H1 (cell line): ENCODE results near the gene ARNT2. TPM values are rescaled to one million over a fixed set of nuclear protein-coding genes. Genes with fewer than 3 reads are reported as not detected.

Source experiments
- CTCF ChIA-PET: fragments of 300-600 bp; sonication (Branson Sonifier 250); formaldehyde crosslinking; loops from one replicate; lab custom pipeline; 2021; ENCODE audit not compliant: partially characterized antibody; lab: Charles Lee
- POLR2A ChIA-PET: fragments of 300-600 bp; sonication (Branson Sonifier 250); formaldehyde crosslinking; loops from one replicate; lab custom pipeline; 2021; ENCODE audit warnings: inconsistent platforms; ENCODE audit not compliant: partially characterized antibody; lab: Charles Lee
- DNase-seq, 2 experiments: peaks; one replicate each; pipeline versions ENCODE4 v3.0.0 to v3.0.0-alpha.2; 2010 to 2022; ENCODE audit warnings: low spot score in 2 of 2, low read depth in 1 of 2, mixed read lengths in 1 of 2
- FAIRE-seq: peaks from 2 replicates; lab custom pipeline; 2011; peaks lifted over from hg19 to GRCh38; lab: Jason Lieb, UNC
- H2AFZ ChIP-seq: 2 replicates; pipeline ENCODE4 v1.8.1; 2012; ENCODE audit warnings: low read length, inconsistent platforms
- H2AK5ac ChIP-seq: 2 replicates; pipeline ENCODE4 v1.6.1; 2013; ENCODE audit warnings: low read depth, low read length
- H2BK120ac ChIP-seq: replicated peaks from 2 replicates; pipeline ENCODE3; 2013; ENCODE audit warnings: low read depth, low read length, inconsistent platforms
- H2BK12ac ChIP-seq: 2 replicates; pipeline ENCODE4 v1.6.1; 2013; ENCODE audit warnings: low read depth, low read length
- H2BK15ac ChIP-seq: 2 replicates; pipeline ENCODE4 v1.6.1; 2013; ENCODE audit warnings: low read length
- H2BK20ac ChIP-seq: 2 replicates; pipeline ENCODE4 v1.6.1; 2013; ENCODE audit warnings: low read length
- H2BK5ac ChIP-seq: 2 replicates; pipeline ENCODE4 v1.6.1; 2013; ENCODE audit warnings: low read depth, low read length
- H3K14ac ChIP-seq: 2 replicates; pipeline ENCODE4 v1.6.1; 2013; ENCODE audit warnings: inconsistent platforms; ENCODE audit not compliant: insufficient read length
- H3K18ac ChIP-seq: 2 replicates; pipeline ENCODE4 v1.6.1; 2013; ENCODE audit warnings: low read length; ENCODE audit errors: extremely low read depth
- H3K23ac ChIP-seq: 2 replicates; pipeline ENCODE4 v1.6.1; 2013; ENCODE audit warnings: inconsistent platforms; ENCODE audit not compliant: insufficient read length
- H3K23me2 ChIP-seq: 2 replicates; pipeline ENCODE4 v1.6.1; 2013; ENCODE audit warnings: low read depth, low read length
- H3K27ac ChIP-seq: 2 replicates; pipeline ENCODE4 v1.6.1; 2011; ENCODE audit warnings: low read depth, low read length, inconsistent platforms
- H3K27me3 ChIP-seq, 4 experiments: replicated peaks in 1 of 4; 1 replicate in 1 of 4; 2 replicates in 3 of 4; pipeline versions ENCODE4 v1.6.1 to v1.8.1; 2011 to 2013; ENCODE audit warnings: low read length in 3 of 4, mild to moderate bottlenecking in 3 of 4, inconsistent platforms in 2 of 4, mixed read lengths in 2 of 4, moderate library complexity in 1 of 4; ENCODE audit not compliant: control insufficient read depth in 3 of 4, insufficient read depth in 3 of 4; ENCODE audit errors: extremely low read depth in 1 of 4
- H3K36me3 ChIP-seq, 4 experiments: 2 replicates each; pipeline versions ENCODE4 v1.6.1 to v1.8.1; 2011 to 2013; ENCODE audit warnings: mild to moderate bottlenecking in 4 of 4, low read length in 3 of 4, moderate library complexity in 2 of 4, control low read depth in 1 of 4, inconsistent platforms in 1 of 4; ENCODE audit not compliant: insufficient read depth in 4 of 4, control insufficient read depth in 2 of 4
- H3K4ac ChIP-seq: replicated peaks from 2 replicates; pipeline ENCODE3; 2013; ENCODE audit warnings: low read length, low read depth, mixed read lengths, inconsistent platforms; ENCODE audit not compliant: insufficient read length
- H3K4me1 ChIP-seq, 4 experiments: replicated peaks in 1 of 4; 1 replicate in 1 of 4; 2 replicates in 3 of 4; pipeline versions ENCODE4 v1.6.1 to v1.8.1; 2011 to 2013; ENCODE audit warnings: low read length in 3 of 4, inconsistent platforms in 2 of 4, mixed read lengths in 1 of 4; ENCODE audit not compliant: insufficient read depth in 4 of 4, control insufficient read depth in 3 of 4
- H3K4me2 ChIP-seq, 2 experiments: 2 replicates each; pipeline versions ENCODE4 v1.6.1 to v1.8.1; 2011 to 2013; ENCODE audit warnings: low read depth in 2 of 2, low read length in 2 of 2, control low read depth in 1 of 2, inconsistent platforms in 1 of 2, mild to moderate bottlenecking in 1 of 2; ENCODE audit not compliant: insufficient read depth in 1 of 2
- H3K4me3 ChIP-seq, 4 experiments: fragments of 200-600, 300-600 bp in 1 of 4; sonication (generic), shearing (Covaris generic), sonication (Bioruptor Twin) in 1 of 4; 2 replicates each; pipeline versions ENCODE4 v1.5.1 to v1.8.1; 2011 to 2016; ENCODE audit warnings: low read length in 4 of 4, low read depth in 3 of 4, control low read depth in 2 of 4, inconsistent platforms in 2 of 4, mild to moderate bottlenecking in 2 of 4, mixed read lengths in 1 of 4, moderate library complexity in 1 of 4; ENCODE audit not compliant: insufficient read depth in 2 of 4; ENCODE audit errors: extremely low read depth in 1 of 4
- H3K56ac ChIP-seq: replicated peaks from 2 replicates; pipeline ENCODE3; 2013; ENCODE audit warnings: low read depth, mild to moderate bottlenecking, mixed read lengths, low read length, inconsistent platforms; ENCODE audit not compliant: insufficient read length
- H3K79me1 ChIP-seq: 2 replicates; pipeline ENCODE4 v1.6.1; 2013; ENCODE audit warnings: low read depth, low read length, control low read depth
- H3K79me2 ChIP-seq, 2 experiments: 2 replicates each; pipeline versions ENCODE4 v1.6.1 to v1.8.1; 2012 to 2013; ENCODE audit warnings: low read length in 2 of 2, mild to moderate bottlenecking in 2 of 2, inconsistent platforms in 1 of 2; ENCODE audit not compliant: insufficient read depth in 2 of 2, control insufficient read depth in 1 of 2
- H3K9ac ChIP-seq, 4 experiments: replicated peaks in 1 of 4; 1 replicate in 1 of 4; 2 replicates in 3 of 4; pipeline versions ENCODE4 v1.6.1 to v1.8.1; 2011 to 2013; ENCODE audit warnings: low read depth in 3 of 4, low read length in 3 of 4, control low read depth in 2 of 4, mild to moderate bottlenecking in 2 of 4, moderate library complexity in 2 of 4, inconsistent platforms in 1 of 4; ENCODE audit errors: extremely low read depth in 1 of 4
- H3K9me3 ChIP-seq, 2 experiments: 2 replicates each; pipeline versions ENCODE4 v1.6.1 to v1.8.1; 2012 to 2013; ENCODE audit warnings: mild to moderate bottlenecking in 2 of 2, moderate library complexity in 2 of 2, control low read depth in 1 of 2, inconsistent platforms in 1 of 2, low read depth in 1 of 2, low read length in 1 of 2, mixed read lengths in 1 of 2; ENCODE audit not compliant: insufficient read depth in 2 of 2
- H4K20me1 ChIP-seq, 2 experiments: replicated peaks in 1 of 2; 2 replicates each; pipeline versions ENCODE3 to v1.8.1; 2011 to 2013; ENCODE audit warnings: inconsistent platforms in 2 of 2, low read length in 2 of 2, mild to moderate bottlenecking in 1 of 2; ENCODE audit not compliant: insufficient read depth in 2 of 2, control insufficient read depth in 1 of 2
- H4K5ac ChIP-seq: 2 replicates; pipeline ENCODE4 v1.6.1; 2013; ENCODE audit warnings: low read length, low read depth, mixed read lengths, inconsistent platforms; ENCODE audit not compliant: insufficient read length
- H4K8ac ChIP-seq: 2 replicates; pipeline ENCODE4 v1.8.0; 2013; ENCODE audit warnings: mild to moderate bottlenecking, moderate library complexity, low read length, inconsistent platforms; ENCODE audit not compliant: insufficient read depth; ENCODE audit errors: extremely low read depth
- H4K91ac ChIP-seq: replicated peaks from 2 replicates; pipeline ENCODE3; 2013; ENCODE audit warnings: low read length, mixed read lengths, inconsistent platforms; ENCODE audit not compliant: insufficient read length
- BRCA1 ChIP-seq: IDR thresholded peaks from 2 replicates; pipeline ENCODE4 v1.6.1; 2012; ENCODE audit warnings: low read depth, low read length, improper control_type of control experiment
- CEBPB ChIP-seq: IDR thresholded peaks from 2 replicates; pipeline ENCODE4 v1.6.1; 2012; ENCODE audit warnings: low read depth, low read length
- CREB1 ChIP-seq: IDR thresholded peaks from 2 replicates; pipeline ENCODE4 v1.6.1; 2012; ENCODE audit warnings: inconsistent platforms
- CTCF ChIP-seq, 3 experiments: IDR thresholded peaks; 1 replicate in 2 of 3; 2 replicates in 1 of 3; pipeline versions ENCODE4 v1.5.1 to v1.6.1; 2011; ENCODE audit warnings: low read length in 3 of 3, mild to moderate bottlenecking in 3 of 3, inconsistent platforms in 2 of 3, low read depth in 1 of 3, moderate library complexity in 1 of 3; ENCODE audit not compliant: insufficient read depth in 1 of 3; ENCODE audit errors: control extremely low read depth in 1 of 3
- EZH2 ChIP-seq: fragments of 200-600 bp; sonication (generic); IDR thresholded peaks from 2 replicates; pipeline ENCODE4 v1.7.1; 2012; ENCODE audit warnings: low read depth, mild to moderate bottlenecking, moderate library complexity, low read length, inconsistent platforms; ENCODE audit not compliant: severe bottlenecking
- JUND ChIP-seq: IDR thresholded peaks from 2 replicates; pipeline ENCODE4 v1.6.1; 2011; ENCODE audit warnings: mild to moderate bottlenecking, improper control_type of control experiment, low read length
- POLR2AphosphoS5 ChIP-seq: IDR thresholded peaks from 2 replicates; pipeline ENCODE4 v1.6.1; 2011; ENCODE audit warnings: low read depth, low read length
- POU5F1 ChIP-seq: IDR thresholded peaks from 2 replicates; pipeline ENCODE4 v1.6.1; 2011; ENCODE audit warnings: low read depth, mild to moderate bottlenecking, low read length, moderate library complexity
- SAP30 ChIP-seq: fragments of 300-600 bp; sonication (generic); IDR thresholded peaks from 2 replicates; pipeline ENCODE4 v1.7.1; 2012; ENCODE audit warnings: low read length, moderate library complexity, mild to moderate bottlenecking, inconsistent platforms; ENCODE audit not compliant: insufficient read depth, insufficient replicate concordance
- TCF12 ChIP-seq: IDR thresholded peaks from 2 replicates; pipeline ENCODE4 v1.6.1; 2011; ENCODE audit warnings: low read depth, mild to moderate bottlenecking, low read length
- WGBS, 2 experiments: shearing (Covaris generic) in 1 of 2; methylation state at CpG; one replicate each; pipeline versions ENCODE4 v1.1.6 to v1.1.7; 2013 to 2015; ENCODE audit warnings: low lambda C conversion rate in 2 of 2, mixed read lengths in 2 of 2, inconsistent platforms in 1 of 2, low coverage in 1 of 2, missing lambda C conversion rate in 1 of 2; ENCODE audit not compliant: insufficient replicate concordance in 2 of 2, insufficient coverage in 1 of 2, insufficient read length in 1 of 2; ENCODE audit errors: extremely low coverage in 1 of 2, missing lambda C conversion rate in 1 of 2; 5-methylcytosine and 5-hydroxymethylcytosine counted together
- polyA plus RNA-seq, 7 experiments: library from polyadenylated mRNA; depleted of rRNA in 3 of 7; stranded (reverse) in 5 of 7; unstranded in 2 of 7; fragments of >200 nt in 5 of 7; fragments of 200-250 nt in 2 of 7; gene quantifications; 1 replicate in 5 of 7; 2 replicates in 1 of 7; 4 replicates in 1 of 7; pipeline versions ENCODE4 v1.2.1 to v1.2.3, GENCODE V29; 2011 to 2013; ENCODE audit warnings: missing spikeins in 2 of 7, mixed read lengths in 2 of 7
- total RNA-seq: library from RNA; stranded (reverse); fragmentation: NEBNext Ultra II Directional; extraction: Animal tissue kit (Norgen Biotek cat#: 25700); gene quantifications from 2 replicates; pipeline ENCODE4 v1.2.1, GENCODE V29; 2021

ARNT2 gene
- total and polyA plus RNA-seq, 2 of the 8 experiments (the other 6 are each of a cell fraction or from before 2014, with no cell fraction given) = 9.5 to 14.6 TPM

GRCh38 chr15:80414546-80415357 lies 10.6 kb downstream of the ARNT2 start:
- Histone ChIP-seq H4K8ac (no peak overlapping the region), H3K9me3 (no peaks in the 10 kb centered on the region), H2BK120ac (no peak overlapping the region), H3K79me2 (peaks cover 0 to 5% of the 10 kb centered on the region in 2 experiments; a peak in 2 of 4 replicates), H2AK5ac (no peak overlapping the region), H3K9ac (no peak overlapping the region), H4K20me1 (peaks cover 0 to 5% of the 10 kb centered on the region in 2 experiments), H3K23ac (no peak overlapping the region), H3K4me1 (no peaks in the 10 kb centered on the region; a peak in 1 of 7 replicates), H4K91ac (no peak overlapping the region), H2BK15ac (no peak overlapping the region), H3K79me1 (peaks cover 2% of the 10 kb centered on the region), H3K4me2 (no peak overlapping the region), H3K56ac (no peak overlapping the region), H2BK5ac (no peak overlapping the region), H3K23me2 (no peaks in the 10 kb centered on the region), H2BK20ac (no peak overlapping the region), H3K36me3 (no peaks in the 10 kb centered on the region), H2AFZ (no peak overlapping the region), H3K18ac (no peak overlapping the region), H2BK12ac (no peak overlapping the region), H3K4me3 (no peak overlapping the region), H4K5ac (no peak overlapping the region), H3K27ac (no peak overlapping the region), H3K14ac (no peak overlapping the region), H3K27me3 (no peaks in the 10 kb centered on the region), H3K4ac (no peak overlapping the region)
- no peak for FAIRE-seq
- WGBS, 2 experiments = 91% methylated on average over 7 of the region's 7 CpGs; no CpG with 5 or more reads in 1 of the 2 experiments
- POLR2A ChIA-PET = interaction anchor here (1.0 kb wide), 1 partner anchor 12 kb away, joined by 5 read pairs; no protein-coding TSS in a partner anchor
- CTCF ChIA-PET = interaction anchor here (0.7 to 1.4 kb wide), 4 partner anchors 10 to 65 kb away, joined by 3 read pairs; no protein-coding TSS in a partner anchor
- no peak for DNase-seq
- no peak for TF ChIP-seq JUND
- TF ChIP-seq POLR2AphosphoS5 = no peak
- no peak for TF ChIP-seq SAP30
- no peak for TF ChIP-seq TCF12
- no peak for TF ChIP-seq CREB1
- TF ChIP-seq BRCA1 = no peak
- no peak for TF ChIP-seq EZH2
- no peak for TF ChIP-seq CEBPB
- no peak for TF ChIP-seq CTCF (IDR thresholded peaks at IDR 0.05; ENCODE audit: control extremely low read depth in 1 of 3, insufficient read depth in 1 of 3, low read depth in 1 of 3, low read length in 3 of 3)
- no peak for TF ChIP-seq POU5F1
